Lung (tissue), 12 donors: ENCODE measurements around the gene FOXC1. TPM values are rescaled to one million over a fixed set of nuclear protein-coding genes. Genes with fewer than 3 reads are reported as not detected.

Experiments
- ATAC-seq: fragments of 200-7000 bp; cut with Tn5 transposase; one replicate; pipeline ENCODE4 v1.9.1; 2020; ENCODE audit warnings: moderate number of reproducible peaks; ENCODE audit not compliant: insufficient read depth, low FRiP score
- DNase-seq, 3 donors: peaks; one replicate each; pipeline ENCODE4 v3.0.0-alpha.2; 2013 to 2017
- H3K27ac ChIP-seq, 2 donors: one replicate each; pipeline ENCODE4 v1.5.1; 2013; ENCODE audit warnings: mild to moderate bottlenecking in 2 of 2, moderate library complexity in 2 of 2, control low read depth in 1 of 2, inconsistent platforms in 1 of 2, low read depth in 1 of 2, low read length in 1 of 2
- H3K27me3 ChIP-seq, 3 donors: one replicate each; pipeline ENCODE4 v1.5.1; 2013; ENCODE audit warnings: low read length in 2 of 3; ENCODE audit not compliant: control insufficient read depth in 3 of 3, insufficient read depth in 3 of 3
- H3K36me3 ChIP-seq, 4 donors: one replicate each; pipeline ENCODE4 v1.5.1; 2013; ENCODE audit warnings: low read length in 4 of 4, mild to moderate bottlenecking in 1 of 4, moderate library complexity in 1 of 4; ENCODE audit not compliant: control insufficient read depth in 4 of 4, insufficient read depth in 4 of 4
- H3K4me1 ChIP-seq, 5 donors: one replicate each; pipeline ENCODE4 v1.5.1; 2013; ENCODE audit warnings: low read length in 5 of 5, mild to moderate bottlenecking in 2 of 5, moderate library complexity in 1 of 5; ENCODE audit not compliant: control insufficient read depth in 5 of 5, insufficient read depth in 5 of 5
- H3K4me3 ChIP-seq: one replicate; pipeline ENCODE4 v1.5.1; 2013; ENCODE audit warnings: mild to moderate bottlenecking, control low read depth, moderate library complexity
- H3K9ac ChIP-seq, 2 donors: one replicate each; pipeline ENCODE4 v1.5.1; 2013; ENCODE audit warnings: low read length in 2 of 2, control low read depth in 1 of 2; ENCODE audit not compliant: insufficient read depth in 1 of 2
- H3K9me3 ChIP-seq, 4 donors: one replicate each; pipeline ENCODE4 v1.5.1; 2013; ENCODE audit warnings: low read length in 3 of 4, mild to moderate bottlenecking in 1 of 4, moderate library complexity in 1 of 4; ENCODE audit not compliant: control insufficient read depth in 4 of 4, insufficient read depth in 3 of 4
- WGBS, 2 donors: extraction: QIAGEN DNeasy Blood & Tissue Kit; methylation state at CpG; one replicate each; pipeline ENCODE4 v1.1.7; 2013; 5-methylcytosine and 5-hydroxymethylcytosine counted together
- polyA plus RNA-seq, 2 donors: library from polyadenylated mRNA; stranded (reverse); fragments of 200-250 nt; gene quantifications; one replicate each; pipeline ENCODE4 v1.2.1, GENCODE V29; 2013
- total RNA-seq, 2 donors: library from RNA; depleted of rRNA in 1 of 2; stranded (reverse); fragments of >200 nt in 1 of 2; gene quantifications; one replicate each; pipeline ENCODE4 v1.2.1, GENCODE V29; 2014 to 2021
- TF ChIP-seq, protein P1 (sequence below): IDR thresholded peaks from 2 replicates; pipeline ENCODE4 v1.5.1; 2012; ENCODE audit warnings: mild to moderate bottlenecking; ENCODE audit errors: control extremely low read depth, extremely low read depth
- donor health status: control.
- donor health status: control.
- donor health status: Bipolar disorder and iron deficiency.
- donor health status: healthy.
- donor health status: DM: yes; HTN: yes; CAD: no.

FOXC1 gene
- total and polyA plus RNA-seq, 4 donors, result 1.4 to 6.2 (median 2.5) TPM

DNA sequence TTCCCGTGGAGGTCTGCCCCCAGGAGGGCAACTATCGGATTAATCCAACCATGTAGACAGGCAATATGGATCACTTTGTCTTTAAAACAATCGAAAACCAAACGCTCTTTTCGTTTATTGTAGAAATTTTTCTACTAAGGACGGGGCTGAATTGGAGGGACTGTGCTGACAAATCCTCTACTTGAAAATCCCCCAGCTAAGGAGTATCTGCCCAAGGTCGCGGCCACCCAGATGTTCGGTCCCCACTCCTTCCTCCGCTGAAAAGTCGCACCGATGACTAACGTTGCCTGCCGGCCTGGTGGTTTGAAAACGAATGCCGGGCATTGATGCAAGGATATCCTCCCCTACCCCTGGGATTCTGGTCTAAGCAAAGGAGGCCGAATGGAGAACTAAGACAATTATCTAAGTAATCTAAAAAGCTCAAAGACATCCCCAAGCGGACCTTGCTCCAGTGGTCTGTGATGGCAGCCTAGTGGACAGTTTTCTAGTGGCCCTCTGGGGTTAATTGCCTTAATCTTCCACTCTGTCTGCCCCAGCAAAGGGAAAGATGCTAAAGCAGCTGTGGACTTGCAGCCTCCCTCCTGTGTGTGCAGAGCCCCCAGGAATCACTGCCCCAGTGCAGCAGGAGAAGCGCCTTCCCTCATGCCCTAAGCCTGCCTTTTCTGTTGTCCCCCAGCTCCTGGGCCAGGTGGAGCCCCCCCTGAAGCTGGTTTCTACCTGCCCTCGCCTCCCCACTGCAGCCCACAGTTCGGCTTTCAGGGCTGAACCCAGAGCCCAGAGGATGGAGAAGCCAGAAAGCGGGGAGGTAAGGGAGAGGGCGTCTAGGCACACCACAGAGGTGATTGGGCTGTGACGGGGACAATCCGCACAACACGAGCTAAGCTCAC is 3.6 kb upstream of the FOXC1 start:
- ATAC-seq, result no peak
- TF ChIP-seq, protein P1, sequence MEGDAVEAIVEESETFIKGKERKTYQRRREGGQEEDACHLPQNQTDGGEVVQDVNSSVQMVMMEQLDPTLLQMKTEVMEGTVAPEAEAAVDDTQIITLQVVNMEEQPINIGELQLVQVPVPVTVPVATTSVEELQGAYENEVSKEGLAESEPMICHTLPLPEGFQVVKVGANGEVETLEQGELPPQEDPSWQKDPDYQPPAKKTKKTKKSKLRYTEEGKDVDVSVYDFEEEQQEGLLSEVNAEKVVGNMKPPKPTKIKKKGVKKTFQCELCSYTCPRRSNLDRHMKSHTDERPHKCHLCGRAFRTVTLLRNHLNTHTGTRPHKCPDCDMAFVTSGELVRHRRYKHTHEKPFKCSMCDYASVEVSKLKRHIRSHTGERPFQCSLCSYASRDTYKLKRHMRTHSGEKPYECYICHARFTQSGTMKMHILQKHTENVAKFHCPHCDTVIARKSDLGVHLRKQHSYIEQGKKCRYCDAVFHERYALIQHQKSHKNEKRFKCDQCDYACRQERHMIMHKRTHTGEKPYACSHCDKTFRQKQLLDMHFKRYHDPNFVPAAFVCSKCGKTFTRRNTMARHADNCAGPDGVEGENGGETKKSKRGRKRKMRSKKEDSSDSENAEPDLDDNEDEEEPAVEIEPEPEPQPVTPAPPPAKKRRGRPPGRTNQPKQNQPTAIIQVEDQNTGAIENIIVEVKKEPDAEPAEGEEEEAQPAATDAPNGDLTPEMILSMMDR, result no peak
- Histone ChIP-seq H3K36me3 (no peaks in the 10 kb centered on the region), H3K27me3 (peaks cover 10 to 74% (median 72%) of the 10 kb centered on the region in 3 donors), H3K27ac (no peak overlapping the region), H3K4me1 (peaks cover 0 to 28% (median 2%) of the 10 kb centered on the region in 5 donors), H3K9ac (no peak overlapping the region), H3K9me3 (peaks cover 0 to 1% (median 0%) of the 10 kb centered on the region in 4 donors), H3K4me3 (no peak overlapping the region)
- DNase-seq, result peak in 1 of 3 donors; percentile 35
- 12 to 18% methylated on average over 26 of the region's 26 CpGs for WGBS, 2 donors

DNA sequence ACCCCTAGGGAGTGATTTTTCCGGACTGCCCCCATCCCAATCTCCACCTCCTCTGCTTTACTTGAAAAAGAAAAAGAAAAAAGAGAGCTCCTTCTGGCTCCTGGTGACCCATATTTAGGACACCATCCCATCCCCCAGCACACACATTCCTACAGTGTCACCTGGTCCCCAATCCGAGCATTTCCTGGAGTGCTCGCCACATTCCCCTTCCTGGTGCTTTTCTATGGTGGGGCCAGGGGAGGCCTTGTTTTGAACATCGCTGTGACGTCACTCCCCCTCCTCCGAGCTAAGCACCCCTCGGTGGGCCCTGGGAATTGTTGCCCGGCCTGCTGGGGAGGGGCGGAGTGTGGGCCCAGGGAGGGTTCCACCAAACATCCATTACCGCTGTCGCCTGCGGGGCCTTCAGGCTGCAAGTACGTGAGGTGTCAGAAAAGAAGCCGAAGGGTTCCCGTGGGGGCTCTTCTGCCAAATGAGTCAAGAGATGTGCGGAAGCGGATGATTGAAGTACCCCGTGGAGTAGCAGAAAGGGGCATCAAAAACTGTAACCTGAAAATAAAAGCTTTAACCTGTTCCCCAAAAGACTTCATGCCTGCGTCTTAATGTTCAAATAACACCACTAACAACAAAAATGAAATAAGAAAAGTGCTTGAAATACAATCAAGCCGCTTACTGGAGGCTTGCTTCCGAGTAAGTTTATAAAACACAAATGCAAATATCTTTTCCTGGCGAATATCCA is 2.8 kb upstream of the FOXC1 start:
- H3K9ac ChIP-seq, result no peak overlapping the region
- peaks cover 0 to 30% (median 0%) of the 10 kb centered on the region in 5 donors for H3K4me1 ChIP-seq
- H3K9me3 ChIP-seq, result peaks cover 0 to 1% (median 0%) of the 10 kb centered on the region in 4 donors
- ATAC-seq, result no peak
- H3K36me3 ChIP-seq, result no peaks in the 10 kb centered on the region
- TF ChIP-seq, protein P1, result no peak
- H3K27ac ChIP-seq, result no peak overlapping the region
- H3K4me3 ChIP-seq, result no peak overlapping the region
- H3K27me3 ChIP-seq, result peaks cover 11 to 70% (median 70%) of the 10 kb centered on the region in 3 donors
- no peak for DNase-seq
- 10 to 20% methylated on average over 22 of the region's 22 CpGs for WGBS, 2 donors

DNA sequence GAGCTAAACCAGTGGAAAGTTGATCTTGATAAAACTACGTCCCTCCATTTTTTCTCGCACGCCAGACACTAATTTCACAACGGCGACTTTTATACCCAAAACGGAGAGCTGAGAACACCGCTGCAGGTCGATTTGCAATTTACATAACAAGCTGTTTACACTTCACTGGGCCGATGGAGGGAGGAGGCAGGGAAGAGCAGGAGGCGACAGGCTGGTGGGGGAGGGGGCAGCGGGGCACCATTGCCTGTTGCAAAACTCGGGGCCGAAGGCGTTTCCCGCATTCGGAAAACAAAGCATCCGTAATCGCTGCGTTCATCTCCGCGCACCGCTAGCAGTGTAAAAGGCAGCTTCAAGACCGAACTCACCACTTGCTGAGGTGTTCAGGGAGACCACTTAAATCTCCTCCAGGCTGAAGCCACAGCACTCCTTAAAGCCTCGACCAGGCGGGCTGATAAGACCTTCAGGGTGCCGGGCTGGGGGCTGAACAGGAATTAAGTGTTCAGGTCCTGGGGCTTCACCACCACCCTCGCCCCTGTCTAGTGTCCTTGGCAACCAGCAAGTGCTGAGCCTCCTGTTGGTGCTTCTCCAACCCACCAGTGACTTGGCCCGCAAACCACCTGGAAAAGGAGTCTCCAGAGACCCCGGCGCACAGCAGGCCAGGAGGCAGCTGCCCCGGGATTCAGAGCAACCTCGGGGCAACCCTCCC is 2.0 kb upstream of the FOXC1 start:
- no peak overlapping the region for H3K9ac ChIP-seq
- H3K36me3 ChIP-seq, result no peaks in the 10 kb centered on the region
- no peak overlapping the region for H3K27ac ChIP-seq
- ATAC-seq, result no peak
- peaks cover 0 to 1% (median 0%) of the 10 kb centered on the region in 4 donors for H3K9me3 ChIP-seq
- WGBS, 2 donors, result 5 to 14% methylated on average over 32 of the region's 32 CpGs
- H3K4me3 ChIP-seq, result no peak overlapping the region
- H3K4me1 ChIP-seq, result peaks cover 0 to 30% (median 0%) of the 10 kb centered on the region in 5 donors
- DNase-seq, result peak in 1 of 3 donors; percentile 42
- peaks cover 6 to 70% (median 70%) of the 10 kb centered on the region in 3 donors for H3K27me3 ChIP-seq
- TF ChIP-seq, protein P1, result no peak
